ENCODE results near the gene TNS3. TPM values are rescaled to one million over a fixed set of nuclear protein-coding genes. Genes with fewer than 3 reads are reported as not detected.
A peak's percentile ranks its signal among the peaks of the same experiment; 100 is the strongest.

Gene TNS3
- total RNA-seq, 1 donor from 2014 or later: 92.9 TPM

GRCh38 chr7:47439181-47439667, 142.7 kb downstream of the TNS3 start:
- FAIRE-seq (no peak), DNase-seq (ENCODE audit: low read depth) (no peak)
- Histone ChIP-seq H3K79me2 (ENCODE audit: insufficient read depth, low read length) (peaks cover 23% of the 10 kb centered on the region), H3K4me2 (ENCODE audit: low read length) (no peak overlapping the region), H3K9me3 (ENCODE audit: insufficient read depth, low read depth, low read length) (no peaks in the 10 kb centered on the region), H3K9ac (ENCODE audit: low read length) (no peak overlapping the region), H2AFZ (ENCODE audit: low read depth, low read length) (no peak overlapping the region), H3K4me3 (ENCODE audit: insufficient read depth, low read depth, low read length) (no peak overlapping the region), H4K20me1 (ENCODE audit: insufficient read depth, low read length) (peaks cover 20% of the 10 kb centered on the region), H3K27me3 (ENCODE audit: insufficient read depth, low read length) (no peaks in the 10 kb centered on the region), H3K4me1 (ENCODE audit: insufficient read depth, low read length) (peaks cover 7% of the 10 kb centered on the region), H3K36me3 (ENCODE audit: insufficient read depth, low read length) (peaks cover 11% of the 10 kb centered on the region), H3K27ac (ENCODE audit: low read depth, low read length) (no peak overlapping the region)
- H3K27me3 Mint-ChIP-seq (ENCODE audit: low read depth, unreplicated experiment): no peaks in the 10 kb centered on the region
- peaks cover 51% of the 10 kb centered on the region for H3K4me1 Mint-ChIP-seq (ENCODE audit: low read depth, unreplicated experiment)
- TF ChIP-seq EZH2 (IDR thresholded peaks at IDR 0.05; ENCODE audit: insufficient read depth, low read length): no peak
- TF ChIP-seq, protein P1, sequence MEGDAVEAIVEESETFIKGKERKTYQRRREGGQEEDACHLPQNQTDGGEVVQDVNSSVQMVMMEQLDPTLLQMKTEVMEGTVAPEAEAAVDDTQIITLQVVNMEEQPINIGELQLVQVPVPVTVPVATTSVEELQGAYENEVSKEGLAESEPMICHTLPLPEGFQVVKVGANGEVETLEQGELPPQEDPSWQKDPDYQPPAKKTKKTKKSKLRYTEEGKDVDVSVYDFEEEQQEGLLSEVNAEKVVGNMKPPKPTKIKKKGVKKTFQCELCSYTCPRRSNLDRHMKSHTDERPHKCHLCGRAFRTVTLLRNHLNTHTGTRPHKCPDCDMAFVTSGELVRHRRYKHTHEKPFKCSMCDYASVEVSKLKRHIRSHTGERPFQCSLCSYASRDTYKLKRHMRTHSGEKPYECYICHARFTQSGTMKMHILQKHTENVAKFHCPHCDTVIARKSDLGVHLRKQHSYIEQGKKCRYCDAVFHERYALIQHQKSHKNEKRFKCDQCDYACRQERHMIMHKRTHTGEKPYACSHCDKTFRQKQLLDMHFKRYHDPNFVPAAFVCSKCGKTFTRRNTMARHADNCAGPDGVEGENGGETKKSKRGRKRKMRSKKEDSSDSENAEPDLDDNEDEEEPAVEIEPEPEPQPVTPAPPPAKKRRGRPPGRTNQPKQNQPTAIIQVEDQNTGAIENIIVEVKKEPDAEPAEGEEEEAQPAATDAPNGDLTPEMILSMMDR (IDR thresholded peaks at IDR 0.05; ENCODE audit: insufficient read depth, low read depth, low read length): no peak
- no peak overlapping the region for H3K27ac Mint-ChIP-seq (ENCODE audit: unreplicated experiment)
- H3K4me3 Mint-ChIP-seq (ENCODE audit: unreplicated experiment): no peak overlapping the region
- no peaks in the 10 kb centered on the region for H3K9me3 Mint-ChIP-seq (ENCODE audit: unreplicated experiment)
- H3K36me3 Mint-ChIP-seq (ENCODE audit: low read depth, unreplicated experiment): peaks cover 13% of the 10 kb centered on the region

DNA sequence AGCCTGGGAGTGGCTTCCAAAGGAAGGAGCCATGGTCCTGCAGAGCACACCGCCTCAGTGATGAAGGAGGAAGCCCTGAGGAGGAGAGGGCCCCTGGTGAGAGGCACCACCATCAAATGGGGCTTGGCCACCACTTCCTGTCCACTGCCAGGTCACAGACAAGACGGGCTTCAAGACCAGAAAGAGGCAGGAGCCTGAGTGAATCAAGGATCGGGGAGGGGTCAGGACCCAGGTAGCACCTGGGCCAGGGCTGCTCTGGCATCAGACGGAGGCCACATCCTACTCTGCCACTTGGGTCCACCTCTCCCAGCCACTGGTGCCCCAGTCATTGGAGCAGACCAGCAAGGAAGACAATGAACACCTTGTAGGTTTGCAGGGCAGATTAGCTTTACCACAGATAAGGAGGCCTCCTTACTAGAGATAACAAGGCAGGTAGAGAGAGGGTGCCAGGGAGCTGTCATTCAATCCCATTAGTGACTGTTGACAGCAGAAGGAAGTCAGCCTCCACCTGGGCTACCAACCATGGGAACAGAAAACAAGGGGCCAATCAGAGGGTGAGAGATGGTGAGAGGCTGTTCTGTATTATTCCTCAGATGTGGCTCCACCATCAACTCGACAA, 143.4 kb downstream of the TNS3 start:
- Histone ChIP-seq H3K4me1 (ENCODE audit: insufficient read depth, low read length) (peaks cover 7% of the 10 kb centered on the region), H3K79me2 (ENCODE audit: insufficient read depth, low read length) (peaks cover 17% of the 10 kb centered on the region), H3K27me3 (ENCODE audit: insufficient read depth, low read length) (no peaks in the 10 kb centered on the region), H3K9me3 (ENCODE audit: insufficient read depth, low read depth, low read length) (no peaks in the 10 kb centered on the region), H3K4me3 (ENCODE audit: insufficient read depth, low read depth, low read length) (no peak overlapping the region), H3K9ac (ENCODE audit: low read length) (no peak overlapping the region), H3K4me2 (ENCODE audit: low read length) (no peak overlapping the region), H3K36me3 (ENCODE audit: insufficient read depth, low read length) (peaks cover 11% of the 10 kb centered on the region), H4K20me1 (ENCODE audit: insufficient read depth, low read length) (peaks cover 17% of the 10 kb centered on the region), H2AFZ (ENCODE audit: low read depth, low read length) (no peak overlapping the region), H3K27ac (ENCODE audit: low read depth, low read length) (no peak overlapping the region)
- Mint-ChIP-seq H3K27me3 (ENCODE audit: low read depth, unreplicated experiment) (no peaks in the 10 kb centered on the region), H3K27ac (ENCODE audit: unreplicated experiment) (peak overlapping the region; percentile 18), H3K4me1 (ENCODE audit: low read depth, unreplicated experiment) (peaks cover 45% of the 10 kb centered on the region), H3K36me3 (ENCODE audit: low read depth, unreplicated experiment) (peaks cover 13% of the 10 kb centered on the region), H3K9me3 (ENCODE audit: unreplicated experiment) (no peaks in the 10 kb centered on the region), H3K4me3 (ENCODE audit: unreplicated experiment) (no peak overlapping the region)
- TF ChIP-seq EZH2 (IDR thresholded peaks at IDR 0.05; ENCODE audit: insufficient read depth, low read length): no peak
- TF ChIP-seq, protein P1 (IDR thresholded peaks at IDR 0.05; ENCODE audit: insufficient read depth, low read depth, low read length): no peak
- FAIRE-seq: no peak
- DNase-seq (ENCODE audit: low read depth): no peak

- Histone ChIP-seq H3K4me1 (ENCODE audit: insufficient read depth, low read length) (no peaks in the 10 kb centered on the region), H3K36me3 (ENCODE audit: insufficient read depth, low read length) (peaks cover 13% of the 10 kb centered on the region), H3K79me2 (ENCODE audit: insufficient read depth, low read length) (no peaks in the 10 kb centered on the region), H4K20me1 (ENCODE audit: insufficient read depth, low read length) (no peaks in the 10 kb centered on the region), H3K9me3 (ENCODE audit: insufficient read depth, low read depth, low read length) (no peaks in the 10 kb centered on the region), H3K4me2 (ENCODE audit: low read length) (no peak overlapping the region), H3K9ac (ENCODE audit: low read length) (no peak overlapping the region), H2AFZ (ENCODE audit: low read depth, low read length) (no peak overlapping the region), H3K27me3 (ENCODE audit: insufficient read depth, low read length) (no peaks in the 10 kb centered on the region), H3K27ac (ENCODE audit: low read depth, low read length) (no peak overlapping the region), H3K4me3 (ENCODE audit: insufficient read depth, low read depth, low read length) (no peak overlapping the region)
- Mint-ChIP-seq H3K27me3 (ENCODE audit: low read depth, unreplicated experiment) (no peaks in the 10 kb centered on the region), H3K9me3 (ENCODE audit: unreplicated experiment) (no peaks in the 10 kb centered on the region), H3K27ac (ENCODE audit: unreplicated experiment) (peak overlapping the region; percentile 55), H3K4me1 (ENCODE audit: low read depth, unreplicated experiment) (peaks cover 24% of the 10 kb centered on the region), H3K4me3 (ENCODE audit: unreplicated experiment) (no peak overlapping the region), H3K36me3 (ENCODE audit: low read depth, unreplicated experiment) (peaks cover 14% of the 10 kb centered on the region)
- TF ChIP-seq EZH2 (IDR thresholded peaks at IDR 0.05; ENCODE audit: insufficient read depth, low read length): no peak
- TF ChIP-seq, protein P1 (IDR thresholded peaks at IDR 0.05; ENCODE audit: insufficient read depth, low read depth, low read length): peak; percentile 79
- DNase-seq (ENCODE audit: low read depth) (peak; percentile 62), FAIRE-seq (peak; percentile 60)
Observed at GRCh38 chr7:47435889-47436312, 146.0 kb downstream of the TNS3 start.
